GM21447 (cell line): ENCODE results near the gene COL25A1.
"Not testable (repeated sequence)": the region's sequence is repeated elsewhere in the genome, so short reads cannot be mapped to it uniquely, and the experiment has no call there.

ENCODE experiments used
- ATAC-seq: cut with Tn5 transposase; IDR thresholded peaks from one replicate; pipeline ENCODE4 v1.9.1; 2021; ENCODE audit not compliant: unreplicated experiment

COL25A1 gene

GRCh38 chr4:109131559-109131958 lies 170.9 kb downstream of the COL25A1 start:
- ATAC-seq: no peak

DNA sequence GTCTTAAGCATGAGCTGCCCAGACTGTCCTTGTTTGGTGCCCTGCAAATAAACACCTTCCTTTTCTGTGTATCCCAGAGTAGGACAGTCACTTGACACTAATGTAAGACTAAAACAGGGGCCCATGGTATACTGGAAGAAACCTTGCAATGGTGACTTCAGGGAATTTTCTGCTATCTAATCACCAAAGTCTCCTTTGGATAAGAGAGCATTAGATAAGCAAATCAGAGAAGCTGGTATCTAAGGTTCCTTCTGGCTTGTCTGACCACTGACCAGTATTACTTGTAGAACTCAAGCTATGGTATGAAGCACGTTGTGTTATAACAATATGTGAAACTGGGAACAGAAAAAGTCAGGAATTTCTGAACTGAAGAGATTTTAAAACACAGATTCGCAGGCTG lies 173.9 kb downstream of the COL25A1 start:
- no peak for ATAC-seq

DNA sequence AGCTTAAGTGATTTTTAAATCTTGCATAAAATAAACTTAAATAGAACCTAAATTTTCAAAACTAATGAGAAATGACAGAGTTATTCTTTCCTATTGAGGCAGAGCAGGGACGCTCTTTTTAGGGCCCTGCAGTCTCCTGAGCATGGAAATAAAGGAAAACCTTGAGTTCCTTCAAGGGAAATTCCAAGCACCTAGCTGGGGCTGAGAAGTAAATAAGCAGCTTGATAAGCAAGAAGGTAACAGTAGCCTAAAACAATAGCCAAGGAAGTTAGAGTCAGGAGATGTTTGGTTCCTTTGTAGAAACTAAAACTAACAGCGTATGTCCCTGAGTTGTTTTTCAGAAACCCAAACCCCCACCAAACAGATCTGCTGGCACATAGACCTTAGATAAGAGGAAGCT lies 174.6 kb downstream of the COL25A1 start:
- no peak for ATAC-seq

DNA sequence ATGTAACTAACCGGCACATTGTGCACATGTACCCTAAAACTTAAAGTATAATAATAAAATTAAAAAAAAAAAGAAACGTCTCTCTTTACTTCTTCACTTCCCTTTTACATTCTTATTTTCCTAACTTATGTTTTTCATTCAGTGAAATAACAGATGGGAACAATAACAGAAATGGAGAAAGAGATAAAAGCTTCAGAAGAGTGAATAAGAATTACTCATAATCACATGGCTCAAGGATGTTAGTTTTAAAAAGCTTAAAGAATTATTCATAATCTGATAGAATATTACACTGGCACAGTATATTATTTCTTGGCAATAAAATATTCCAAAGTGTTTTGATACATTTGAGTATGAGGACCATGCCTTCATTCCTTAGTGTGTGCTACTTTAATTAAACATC lies 175.6 kb downstream of the COL25A1 start:
- ATAC-seq: no peak

DNA sequence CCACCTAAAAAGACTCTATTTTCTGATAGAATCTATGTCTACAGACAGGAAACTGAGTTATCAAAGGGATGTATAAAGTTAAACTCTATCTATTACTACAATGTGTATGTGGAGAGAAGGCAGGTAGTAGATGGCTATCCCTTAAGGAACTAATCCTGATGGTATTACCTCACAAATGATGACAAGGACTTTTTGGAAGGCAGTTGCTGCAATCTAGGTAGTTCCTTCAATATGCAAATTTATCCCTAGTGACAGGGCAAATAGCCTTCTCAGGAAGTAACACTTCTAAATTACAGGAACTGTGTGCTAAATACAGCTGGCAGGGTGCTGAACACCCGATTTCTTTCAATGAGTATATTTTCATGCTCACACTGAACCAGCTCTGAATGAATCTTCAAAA lies 177.4 kb downstream of the COL25A1 start:
- no peak for ATAC-seq

DNA sequence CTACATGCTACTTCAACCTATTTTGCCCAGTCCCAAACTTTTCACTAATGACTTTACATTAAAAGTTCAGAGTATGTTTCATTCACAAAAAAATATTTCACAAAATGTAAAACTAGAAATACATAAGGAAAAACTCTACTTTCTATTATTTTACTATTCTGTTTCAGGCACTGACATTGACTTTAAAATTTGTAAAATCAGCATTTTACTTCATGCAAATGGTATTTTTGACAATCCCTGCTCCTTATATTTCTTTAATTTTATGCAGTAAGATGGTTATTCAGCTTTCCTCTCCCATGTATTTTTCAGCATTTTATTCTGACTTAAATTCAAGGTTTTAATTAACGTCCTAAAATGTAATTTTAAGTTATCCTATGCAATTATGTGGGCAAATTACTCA lies 178.5 kb downstream of the COL25A1 start:
- no peak for ATAC-seq

GRCh38 chr4:109121561-109121960 lies 180.9 kb downstream of the COL25A1 start:
- ATAC-seq: no peak

GRCh38 chr4:109119852-109120251 lies 182.6 kb downstream of the COL25A1 start:
- no peak for ATAC-seq

DNA sequence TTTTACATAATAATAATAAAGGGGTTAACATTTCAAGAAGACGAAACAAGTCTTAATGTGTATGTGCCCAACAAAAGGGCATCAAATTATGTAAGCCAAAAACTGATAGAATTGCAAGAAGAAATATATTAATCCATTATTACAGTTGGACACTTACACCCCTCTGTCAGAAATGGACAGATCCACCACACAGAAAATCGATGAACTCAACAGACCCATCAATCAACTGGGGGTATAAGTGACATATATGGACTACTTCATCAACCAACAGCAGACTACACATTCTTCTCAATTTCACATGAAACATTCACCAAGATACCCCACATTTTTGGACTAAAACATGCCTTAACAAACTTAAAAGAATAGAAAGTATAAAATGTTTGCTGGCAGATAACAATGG lies 183.8 kb downstream of the COL25A1 start:
- no peak for ATAC-seq

DNA sequence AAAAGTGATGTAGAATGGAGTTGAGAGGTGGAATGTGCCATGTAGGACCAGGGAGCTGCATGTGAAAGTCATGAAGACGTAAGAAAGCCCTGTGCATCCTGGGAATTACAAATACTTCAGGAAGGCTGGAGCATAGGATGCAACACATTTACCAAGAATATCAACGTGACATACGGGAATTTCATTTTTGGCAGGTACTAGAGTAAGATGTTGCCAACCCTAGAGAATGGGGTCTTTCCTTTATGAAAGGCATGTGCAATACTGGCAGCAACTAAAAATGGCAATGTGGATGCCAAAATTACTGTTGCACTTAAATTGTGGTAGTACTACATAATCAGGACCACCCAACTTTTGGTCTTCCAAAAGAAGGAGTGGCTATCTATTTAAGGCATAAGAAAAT lies 188.0 kb downstream of the COL25A1 start:
- no peak for ATAC-seq

GRCh38 chr4:109113521-109113920 lies 188.9 kb downstream of the COL25A1 start:
- no peak for ATAC-seq

DNA sequence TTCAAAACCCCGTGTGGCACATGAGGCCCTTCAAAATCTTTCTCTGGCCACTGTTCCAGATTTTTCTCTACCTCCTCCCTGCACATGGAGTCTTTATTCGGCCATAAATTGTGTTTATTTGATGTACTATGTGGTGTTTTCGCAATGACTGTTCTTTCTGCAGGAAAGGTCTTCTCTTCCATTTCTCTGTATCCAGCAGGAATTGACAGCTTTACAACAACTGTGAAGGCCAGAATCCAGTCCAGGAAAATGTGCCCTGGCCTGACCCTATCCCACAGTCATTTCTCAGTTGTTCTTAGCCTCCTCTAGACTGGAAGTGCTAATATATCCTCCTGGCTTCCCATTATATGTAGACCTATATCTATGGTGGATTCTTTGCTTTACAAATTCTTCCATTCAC lies 191.4 kb downstream of the COL25A1 start:
- no peak for ATAC-seq

GRCh38 chr4:109108215-109108614 lies 194.2 kb downstream of the COL25A1 start:
- not testable (repeated sequence) for ATAC-seq

GRCh38 chr4:109094056-109094455 lies 208.4 kb downstream of the COL25A1 start:
- no peak for ATAC-seq

- no peak for ATAC-seq
These were observed 210.6 kb downstream of the COL25A1 start for GRCh38 chr4:109091727-109092409.

GRCh38 chr4:109083911-109084310 lies 218.5 kb downstream of the COL25A1 start:
- no peak for ATAC-seq

DNA sequence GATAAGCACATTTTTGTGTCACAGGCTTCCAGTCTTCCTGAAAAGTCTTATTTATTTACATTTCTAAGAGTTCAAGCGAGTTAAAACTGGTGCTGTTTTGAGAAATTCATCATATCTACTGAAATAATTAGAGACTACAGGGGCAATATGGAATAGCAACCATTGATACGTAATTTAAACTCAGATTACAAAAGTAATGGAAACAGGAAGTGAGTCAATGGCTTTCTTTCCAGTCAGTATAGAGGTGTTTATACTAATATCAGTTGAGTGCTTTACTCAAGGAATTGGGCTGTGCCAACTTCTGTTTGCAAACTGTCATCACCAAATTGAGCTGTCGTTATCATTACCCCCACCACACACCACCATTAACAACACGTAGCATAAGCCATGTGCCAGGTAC lies 222.7 kb downstream of the COL25A1 start:
- ATAC-seq: no peak

DNA sequence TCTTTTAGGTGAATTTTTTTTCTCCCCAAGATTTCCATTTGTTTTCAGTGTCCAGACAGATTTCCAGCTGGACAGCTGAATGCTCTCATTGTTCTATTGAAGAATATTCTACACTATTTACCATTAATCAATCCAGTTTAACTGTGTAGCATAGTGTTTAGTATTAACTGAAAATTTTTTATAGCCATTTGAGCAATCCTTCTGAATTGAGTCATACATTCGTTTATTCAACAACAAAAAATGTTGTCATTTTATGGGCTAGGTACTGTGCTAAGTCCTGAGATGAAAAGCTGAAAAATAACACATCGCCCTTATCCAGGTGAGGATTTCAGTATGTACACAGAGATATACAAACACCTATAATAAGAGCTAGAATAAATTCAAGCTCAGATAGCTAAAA lies 223.3 kb downstream of the COL25A1 start:
- ATAC-seq: no peak

- ATAC-seq: no peak
These were observed 223.7 kb downstream of the COL25A1 start for GRCh38 chr4:109078724-109079123.

DNA sequence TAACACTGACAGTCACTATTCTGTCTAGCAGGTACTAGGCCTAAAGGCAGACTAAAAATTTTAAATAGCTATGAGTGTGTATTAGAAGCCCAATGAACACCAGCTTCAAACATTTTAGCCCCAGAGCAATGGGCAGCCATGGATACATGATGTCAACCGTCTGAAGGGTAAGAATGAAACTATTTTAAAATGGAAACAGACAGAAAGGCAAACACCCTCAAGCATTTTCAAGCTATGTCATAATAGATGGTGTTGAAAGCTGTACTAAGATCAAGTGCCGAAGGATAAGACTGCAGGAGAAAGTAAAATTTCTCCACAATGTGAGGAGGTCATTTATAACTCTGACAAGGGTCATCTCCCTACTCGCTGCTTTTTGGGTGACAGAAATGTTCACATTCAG lies 225.0 kb downstream of the COL25A1 start:
- no peak for ATAC-seq

DNA sequence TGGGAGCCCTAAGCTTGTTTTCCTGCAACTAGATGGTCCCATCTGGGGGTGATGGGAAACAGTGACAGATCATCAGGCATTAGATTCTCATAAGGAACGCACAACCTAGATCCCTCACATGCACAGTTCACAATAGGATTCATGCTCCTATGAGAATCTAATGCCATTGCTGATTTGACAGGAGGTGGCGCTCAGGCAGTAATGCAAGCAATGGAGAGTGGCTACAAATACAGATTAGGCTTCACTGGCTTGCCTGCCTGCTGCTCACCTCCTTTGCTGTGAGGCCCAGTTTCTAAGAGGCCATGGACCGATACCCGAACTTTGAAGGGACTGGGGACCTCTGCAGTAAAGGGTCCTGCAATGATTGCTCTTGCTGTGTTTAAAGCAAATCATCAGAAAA lies 225.7 kb downstream of the COL25A1 start:
- not testable (repeated sequence) for ATAC-seq

DNA sequence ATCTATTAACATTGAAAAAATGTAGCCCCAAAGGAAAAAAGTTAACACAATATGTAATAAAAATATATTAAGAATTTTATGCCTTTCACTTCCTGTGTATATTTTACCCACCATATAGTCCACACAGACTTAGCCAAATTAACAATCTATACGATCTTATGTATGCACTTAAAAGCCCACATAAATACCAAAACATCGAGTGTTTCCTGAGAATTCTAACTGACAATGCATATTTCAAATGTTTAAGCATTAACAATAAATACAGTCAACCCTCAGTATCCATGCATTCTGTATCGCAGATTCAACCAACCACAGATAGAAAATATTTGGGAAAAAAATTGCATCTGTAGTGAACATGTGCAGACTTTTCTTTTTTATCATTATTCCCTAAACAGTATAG lies 226.8 kb downstream of the COL25A1 start:
- ATAC-seq: no peak

GRCh38 chr4:109072595-109072994 lies 229.9 kb downstream of the COL25A1 start:
- no peak for ATAC-seq
